KOPT-K1 (cell line): ENCODE results near the gene LILRA6.
"Not testable (repeated sequence)": the region's sequence is repeated elsewhere in the genome, so short reads cannot be mapped to it uniquely, and the experiment has no call there.

Experiments
- H3K27ac ChIP-seq: fragments of 200-600 bp; sonication (generic); 2 replicates; pipeline ENCODE4 v1.5.1; 2016; ENCODE audit warnings: antibody characterized with exemption, mild to moderate bottlenecking, low read depth, low read length; ENCODE audit not compliant: poor library complexity, severe bottlenecking
- H3K36me3 ChIP-seq: fragments of 200-600 bp; sonication (generic); 2 replicates; pipeline ENCODE4 v1.5.1; 2017; ENCODE audit warnings: antibody characterized with exemption, mild to moderate bottlenecking, low read length, moderate library complexity; ENCODE audit not compliant: insufficient read depth
- H3K9me3 ChIP-seq: fragments of 200-600 bp; sonication (generic); 2 replicates; pipeline ENCODE4 v1.5.1; 2017; ENCODE audit warnings: antibody characterized with exemption, low read length, mild to moderate bottlenecking; ENCODE audit not compliant: insufficient read depth, poor library complexity, severe bottlenecking

The LILRA6 gene

GRCh38 chr19:54223277-54223936 is 19.2 kb downstream of the LILRA6 start:
- not testable (repeated sequence) for H3K36me3 ChIP-seq, H3K27ac ChIP-seq, H3K9me3 ChIP-seq

DNA sequence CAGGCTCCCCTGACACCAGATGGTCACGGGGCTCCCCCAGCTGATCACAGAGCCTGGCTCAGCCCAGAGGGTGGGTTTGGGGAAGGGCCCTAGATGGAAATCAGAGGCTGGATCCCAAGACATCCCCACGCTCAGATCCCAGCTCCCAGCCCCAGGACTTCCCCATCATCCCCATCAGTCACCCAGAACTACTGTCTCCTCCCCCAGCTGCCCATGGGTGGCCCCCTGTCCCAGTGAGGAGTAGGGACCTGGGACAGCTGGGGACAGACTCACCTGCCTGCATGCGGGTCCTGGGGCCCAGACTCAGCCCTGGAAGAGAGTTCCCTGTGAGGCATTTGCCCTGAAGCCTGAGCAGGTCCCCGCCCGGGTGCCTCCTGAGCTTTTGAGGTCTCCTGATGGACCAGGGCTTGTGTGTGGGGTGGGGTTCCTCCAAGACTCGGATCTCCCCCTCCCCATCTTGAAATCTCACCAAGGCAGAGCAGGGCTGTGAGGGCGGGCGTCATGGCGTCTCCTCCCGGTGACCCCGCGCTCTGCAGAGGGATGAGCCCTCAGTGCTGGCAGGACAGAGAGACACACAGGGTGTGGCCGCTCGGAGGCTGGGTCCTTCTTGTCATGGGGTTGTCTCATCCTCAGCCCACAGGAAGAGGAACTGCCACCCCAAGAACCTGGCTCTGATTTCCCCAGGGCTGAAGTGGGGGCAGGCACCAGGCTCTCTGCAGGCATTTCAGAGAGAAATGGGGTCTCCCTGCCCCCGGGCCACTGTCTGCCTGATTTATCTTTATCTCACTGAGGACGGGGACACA is 19.9 kb downstream of the LILRA6 start, which contains the start of gene LILRB3:
TSS of gene LILRB3 (minus strand) at position 534 of the 803 bp plus-strand sequence. CDS start at position 503, 31 bp downstream.
- not testable (repeated sequence) for H3K27ac ChIP-seq, H3K36me3 ChIP-seq, H3K9me3 ChIP-seq

GRCh38 chr19:54221947-54222346 is 20.6 kb downstream of the LILRA6 start:
- H3K9me3 ChIP-seq, H3K27ac ChIP-seq, H3K36me3 ChIP-seq: not testable (repeated sequence)

DNA sequence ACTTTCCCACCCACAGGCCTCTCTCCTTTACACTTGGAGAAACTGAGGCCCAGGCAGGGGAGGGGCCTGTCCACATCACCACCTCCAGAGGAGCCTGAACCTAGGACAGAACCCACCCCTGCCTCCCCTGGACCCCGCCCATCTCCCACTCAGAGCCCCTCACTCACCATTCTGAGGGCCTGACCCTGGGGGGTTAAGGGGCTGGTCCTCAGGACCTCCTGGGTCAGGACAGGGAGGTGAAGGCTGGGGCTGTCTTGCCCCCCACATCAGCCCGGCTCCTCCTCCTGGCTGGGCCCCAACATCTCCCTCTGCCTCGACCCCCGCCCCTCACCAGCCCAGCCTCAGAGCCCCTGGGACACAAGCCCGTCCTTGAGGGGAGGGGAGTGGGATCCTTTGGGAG is 22.9 kb downstream of the LILRA6 start:
- H3K36me3 ChIP-seq, H3K27ac ChIP-seq, H3K9me3 ChIP-seq: not testable (repeated sequence)

GRCh38 chr19:54218960-54219661 is 23.5 kb downstream of the LILRA6 start:
- Histone ChIP-seq H3K9me3 (no peaks in the 10 kb centered on the region), H3K27ac (no peak overlapping the region), H3K36me3 (no peaks in the 10 kb centered on the region)

GRCh38 chr19:54218259-54218658 is 24.3 kb downstream of the LILRA6 start:
- Histone ChIP-seq H3K36me3 (no peaks in the 10 kb centered on the region), H3K27ac (no peak overlapping the region)

GRCh38 chr19:54217517-54218247 is 24.9 kb downstream of the LILRA6 start:
- H3K27ac ChIP-seq, H3K36me3 ChIP-seq, H3K9me3 ChIP-seq: not testable (repeated sequence)

More at GRCh38 chr19:54218259-54218658, 24.3 kb downstream of the LILRA6 start:
- H3K9me3 ChIP-seq: no peaks in the 10 kb centered on the region

GRCh38 chr19:54216869-54217268 is 25.7 kb downstream of the LILRA6 start:
- H3K36me3 ChIP-seq: no peaks in the 10 kb centered on the region
- H3K9me3 ChIP-seq: no peaks in the 10 kb centered on the region
- H3K27ac ChIP-seq: no peak overlapping the region

GRCh38 chr19:54214734-54215133 is 27.9 kb downstream of the LILRA6 start:
- H3K36me3 ChIP-seq, H3K27ac ChIP-seq: not testable (repeated sequence)

DNA sequence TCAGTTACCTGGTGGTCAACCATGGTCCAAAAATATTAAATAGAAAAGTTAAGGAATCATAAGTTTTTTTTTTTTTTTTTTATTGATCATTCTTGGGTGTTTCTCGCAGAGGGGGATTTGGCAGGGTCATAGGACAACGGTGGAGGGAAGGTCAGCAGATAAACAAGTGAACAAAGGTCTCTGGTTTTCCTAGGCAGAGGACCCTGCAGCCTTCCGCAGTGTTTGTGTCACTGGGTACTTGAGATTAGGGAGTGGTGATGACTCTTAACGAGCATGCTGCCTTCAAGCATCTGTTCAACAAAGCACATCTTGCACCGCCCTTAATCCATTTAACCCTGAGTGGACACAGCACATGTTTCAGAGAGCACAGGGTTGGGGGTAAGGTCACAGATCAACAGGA is 28.4 kb downstream of the LILRA6 start:
- not testable (repeated sequence) for H3K36me3 ChIP-seq, H3K27ac ChIP-seq, H3K9me3 ChIP-seq

More at GRCh38 chr19:54214734-54215133, 27.9 kb downstream of the LILRA6 start:
- not testable (repeated sequence) for H3K9me3 ChIP-seq

DNA sequence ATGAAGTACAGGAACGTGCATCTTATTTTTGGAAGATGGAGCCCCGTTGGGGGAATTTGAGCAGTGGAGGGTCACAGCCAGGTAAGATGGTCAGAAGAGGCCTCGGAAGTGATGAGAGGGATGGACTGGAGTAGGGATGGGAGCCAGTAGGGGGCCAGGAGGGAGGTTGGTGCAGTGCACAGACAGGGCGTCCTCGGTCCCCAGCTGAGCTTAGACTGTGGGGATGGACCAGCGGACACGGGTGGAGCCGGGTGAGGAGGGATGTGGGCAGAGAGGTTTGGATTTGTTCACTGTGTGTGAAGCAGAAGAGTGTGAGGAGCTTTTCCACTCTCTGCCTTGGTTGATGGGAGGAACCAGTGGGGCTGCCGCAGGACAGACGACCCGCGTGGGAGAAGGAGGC is 31.4 kb downstream of the LILRA6 start:
- H3K27ac ChIP-seq: no peak overlapping the region
- H3K9me3 ChIP-seq: no peaks in the 10 kb centered on the region
- H3K36me3 ChIP-seq: peaks cover 31% of the 10 kb centered on the region

GRCh38 chr19:54209811-54210494 is 32.6 kb downstream of the LILRA6 start:
- Histone ChIP-seq H3K36me3 (peaks cover 44% of the 10 kb centered on the region), H3K9me3 (no peaks in the 10 kb centered on the region), H3K27ac (no peak overlapping the region)

DNA sequence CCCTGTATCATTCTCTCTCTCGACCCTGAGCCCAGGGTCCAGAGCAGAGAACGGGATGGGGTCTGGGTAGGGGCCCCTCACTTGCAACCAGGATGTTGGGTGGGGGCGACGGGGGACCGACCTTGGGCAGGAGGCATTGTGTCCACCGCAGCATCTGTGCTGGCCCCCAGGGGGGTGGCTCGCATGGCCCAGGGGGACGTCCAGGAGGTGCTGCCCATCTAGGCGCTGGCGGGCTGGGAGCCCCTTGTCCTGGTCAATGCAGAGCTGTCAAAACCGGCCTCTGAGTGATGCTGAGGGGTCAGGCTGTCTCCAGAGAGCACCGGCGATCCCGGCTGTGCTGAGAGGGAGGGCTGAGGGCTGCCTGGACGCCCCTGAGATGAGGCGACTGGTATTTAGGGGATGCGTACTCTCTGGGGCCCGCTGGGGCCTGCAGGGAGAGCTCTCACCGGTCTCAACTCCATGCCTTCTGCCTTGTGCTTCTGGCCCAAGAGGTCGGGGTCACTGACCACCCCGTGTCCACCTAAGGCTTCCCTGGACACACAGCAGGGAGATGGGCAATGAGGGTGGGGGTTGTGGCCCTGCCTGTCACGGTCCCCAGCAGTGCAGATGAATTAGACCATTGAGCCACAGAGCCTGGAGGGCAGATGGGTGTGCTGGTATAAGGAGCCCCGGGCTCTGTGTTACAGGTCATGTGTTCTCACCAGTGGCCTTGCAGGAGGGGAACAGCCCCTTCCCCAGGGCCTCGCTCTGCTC is 33.4 kb downstream of the LILRA6 start:
- Histone ChIP-seq H3K27ac (no peak overlapping the region), H3K9me3 (no peaks in the 10 kb centered on the region), H3K36me3 (peaks cover 51% of the 10 kb centered on the region)

GRCh38 chr19:54208784-54209057 is 33.9 kb downstream of the LILRA6 start:
- Histone ChIP-seq H3K36me3 (peaks cover 56% of the 10 kb centered on the region), H3K9me3 (no peaks in the 10 kb centered on the region), H3K27ac (no peak overlapping the region)
